ENCODE results near the gene ZFYVE28.

Gene ZFYVE28

DNA sequence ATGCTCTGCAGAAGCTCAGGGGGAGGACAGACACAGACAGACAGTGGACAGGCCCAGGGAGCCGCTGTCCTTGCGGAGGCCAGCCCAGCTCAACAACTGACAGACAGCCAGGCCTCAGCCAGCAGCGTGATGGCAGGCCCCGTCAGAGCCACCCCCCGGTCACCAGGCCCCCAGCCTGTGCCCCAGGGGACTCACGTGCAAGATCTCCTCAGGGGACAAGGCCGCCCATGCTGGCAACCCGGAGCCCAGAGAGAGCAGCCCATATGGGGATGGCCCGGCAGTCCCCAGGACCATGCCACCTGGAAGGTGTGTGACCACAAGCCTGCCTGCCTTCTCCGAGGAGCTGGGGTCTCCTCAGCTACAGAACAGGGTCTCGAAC is 128.5 kb downstream of the ZFYVE28 start:
- TF ChIP-seq FOXM1 (IDR thresholded peaks at IDR 0.05; ENCODE audit: borderline replicate concordance, low read depth): no peak
- TF ChIP-seq RAD21 (IDR thresholded peaks at IDR 0.05; ENCODE audit: low read depth): no peak
- TF ChIP-seq NFIC (IDR thresholded peaks at IDR 0.05): no peak
- TF ChIP-seq YY1 (IDR thresholded peaks at IDR 0.05; ENCODE audit: low read depth): no peak

DNA sequence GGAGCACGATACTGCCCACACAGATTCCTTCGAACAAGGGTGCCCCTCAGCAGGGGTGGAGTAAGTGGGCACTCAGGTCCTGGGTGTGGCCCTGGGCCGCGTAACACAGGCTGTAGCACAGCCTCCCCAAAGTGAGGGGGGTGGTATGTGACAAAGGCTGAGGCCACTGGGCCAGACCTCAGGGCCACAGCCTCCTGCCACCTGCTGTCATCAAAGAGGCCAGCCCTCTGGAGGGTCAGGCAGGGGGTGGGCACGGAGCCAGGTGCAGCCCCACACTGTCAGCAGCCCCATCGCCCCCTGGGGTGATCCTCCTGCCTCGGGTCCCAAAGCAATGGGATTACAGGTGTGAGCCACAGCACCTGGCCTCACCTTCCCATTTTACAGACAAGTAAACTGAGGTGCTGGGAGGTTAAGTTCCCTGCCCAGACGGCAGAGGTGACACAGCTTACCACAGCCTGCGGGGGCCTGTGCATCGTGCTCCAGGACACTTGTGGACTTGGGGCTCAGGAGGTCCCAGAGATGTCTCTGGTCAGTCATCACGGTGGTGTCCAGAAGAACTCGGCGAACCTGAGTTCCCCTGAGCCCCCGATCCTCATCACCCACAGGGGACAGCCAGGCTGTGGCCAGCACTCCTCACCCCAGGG is 129.0 kb downstream of the ZFYVE28 start:
- TF ChIP-seq, protein P1, sequence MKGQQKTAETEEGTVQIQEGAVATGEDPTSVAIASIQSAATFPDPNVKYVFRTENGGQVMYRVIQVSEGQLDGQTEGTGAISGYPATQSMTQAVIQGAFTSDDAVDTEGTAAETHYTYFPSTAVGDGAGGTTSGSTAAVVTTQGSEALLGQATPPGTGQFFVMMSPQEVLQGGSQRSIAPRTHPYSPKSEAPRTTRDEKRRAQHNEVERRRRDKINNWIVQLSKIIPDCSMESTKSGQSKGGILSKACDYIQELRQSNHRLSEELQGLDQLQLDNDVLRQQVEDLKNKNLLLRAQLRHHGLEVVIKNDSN (IDR thresholded peaks at IDR 0.05): no peak
- TF ChIP-seq ZBTB7A (IDR thresholded peaks at IDR 0.05; ENCODE audit: low read depth) (no peak), CREB1 (IDR thresholded peaks at IDR 0.05; ENCODE audit: low read depth) (no peak), TCF12 (IDR thresholded peaks at IDR 0.05; ENCODE audit: low read depth) (no peak), YY1 (IDR thresholded peaks at IDR 0.05; ENCODE audit: low read depth) (no peak), FOXM1 (IDR thresholded peaks at IDR 0.05; ENCODE audit: borderline replicate concordance, low read depth) (no peak), EP300 (IDR thresholded peaks at IDR 0.05; ENCODE audit: borderline replicate concordance) (no peak), CEBPB (IDR thresholded peaks at IDR 0.05) (no peak), RAD21 (IDR thresholded peaks at IDR 0.05; ENCODE audit: low read depth) (no peak), TAF1 (IDR thresholded peaks at IDR 0.05; ENCODE audit: low read depth) (no peak), EGR1 (IDR thresholded peaks at IDR 0.05) (no peak), TEAD4 (IDR thresholded peaks at IDR 0.05) (no peak), NFIC (IDR thresholded peaks at IDR 0.05) (no peak), REST (IDR thresholded peaks at IDR 0.05; ENCODE audit: low read depth) (no peak)
- TF ChIP-seq, protein P2, sequence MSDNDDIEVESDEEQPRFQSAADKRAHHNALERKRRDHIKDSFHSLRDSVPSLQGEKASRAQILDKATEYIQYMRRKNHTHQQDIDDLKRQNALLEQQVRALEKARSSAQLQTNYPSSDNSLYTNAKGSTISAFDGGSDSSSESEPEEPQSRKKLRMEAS (IDR thresholded peaks at IDR 0.05): no peak

- no peak for TF ChIP-seq NFIC (IDR thresholded peaks at IDR 0.05)
- TF ChIP-seq REST (IDR thresholded peaks at IDR 0.05; ENCODE audit: low read depth): no peak
- TF ChIP-seq RAD21 (IDR thresholded peaks at IDR 0.05; ENCODE audit: low read depth): no peak
These were observed 130.3 kb downstream of the ZFYVE28 start for GRCh38 chr4:2288051-2288541.

GRCh38 chr4:2287594-2287915 is 130.9 kb downstream of the ZFYVE28 start:
- TF ChIP-seq TCF12 (IDR thresholded peaks at IDR 0.05; ENCODE audit: low read depth): no peak
- TF ChIP-seq CREB1 (IDR thresholded peaks at IDR 0.05; ENCODE audit: low read depth): no peak
- TF ChIP-seq REST (IDR thresholded peaks at IDR 0.05; ENCODE audit: low read depth): no peak
- no peak for TF ChIP-seq YY1 (IDR thresholded peaks at IDR 0.05; ENCODE audit: low read depth)
- no peak for TF ChIP-seq EP300 (IDR thresholded peaks at IDR 0.05; ENCODE audit: borderline replicate concordance)
- TF ChIP-seq ZBTB7A (IDR thresholded peaks at IDR 0.05; ENCODE audit: low read depth): no peak
- TF ChIP-seq, protein P1 (IDR thresholded peaks at IDR 0.05): no peak
- no peak for TF ChIP-seq NFIC (IDR thresholded peaks at IDR 0.05)
- TF ChIP-seq, protein P2 (IDR thresholded peaks at IDR 0.05): no peak
- TF ChIP-seq FOXM1 (IDR thresholded peaks at IDR 0.05; ENCODE audit: borderline replicate concordance, low read depth): no peak
- no peak for TF ChIP-seq CEBPB (IDR thresholded peaks at IDR 0.05)
- TF ChIP-seq RAD21 (IDR thresholded peaks at IDR 0.05; ENCODE audit: low read depth): no peak
- TF ChIP-seq EGR1 (IDR thresholded peaks at IDR 0.05): no peak
- TF ChIP-seq TAF1 (IDR thresholded peaks at IDR 0.05; ENCODE audit: low read depth): no peak
- TF ChIP-seq TEAD4 (IDR thresholded peaks at IDR 0.05): no peak
